Thoracic aorta (tissue), 2 donors: ENCODE results near the gene DNM3. TPM values are rescaled to one million over a fixed set of nuclear protein-coding genes. Genes with fewer than 3 reads are reported as not detected.
"Not testable (repeated sequence)": the region's sequence is repeated elsewhere in the genome, so short reads cannot be mapped to it uniquely, and the experiment has no call there.

Source experiments
- ATAC-seq: fragments of 150-250 bp; one replicate; pipeline ENCODE4 v1.8.0; 2017; ENCODE audit warnings: low read depth; ENCODE audit not compliant: insufficient number of reproducible peaks, low FRiP score
- DNase-seq: peaks from one replicate; pipeline ENCODE4 v3.0.0-alpha.2; 2020; ENCODE audit warnings: low spot score
- H3K27ac ChIP-seq, 2 donors: fragments of 200-600 bp; sonication (generic); 1 replicate in 1 of 2; 2 replicates in 1 of 2; pipeline ENCODE4 v1.5.1; 2016; ENCODE audit warnings: mild to moderate bottlenecking in 2 of 2, moderate library complexity in 2 of 2
- H3K27me3 ChIP-seq: fragments of 200-600 bp; sonication (generic); replicated peaks from 2 replicates; pipeline ENCODE4 v1.6.0; 2016; ENCODE audit warnings: mild to moderate bottlenecking; ENCODE audit not compliant: insufficient read depth
- H3K36me3 ChIP-seq: fragments of 200-600 bp; sonication (generic); one replicate; pipeline ENCODE4 v1.5.1; 2016
- H3K4me1 ChIP-seq, 2 donors: fragments of 200-600 bp; sonication (generic); 1 replicate in 1 of 2; 2 replicates in 1 of 2; pipeline versions ENCODE4 v1.5.1 to v1.6.0; 2016; ENCODE audit warnings: low read depth in 2 of 2, mild to moderate bottlenecking in 1 of 2; ENCODE audit not compliant: control insufficient read depth in 1 of 2
- H3K4me3 ChIP-seq: fragments of 200-600 bp; sonication (generic); 2 replicates; pipeline ENCODE4 v1.5.1; 2016; ENCODE audit warnings: mild to moderate bottlenecking
- H3K9me3 ChIP-seq: fragments of 200-600 bp; sonication (generic); 2 replicates; pipeline ENCODE4 v1.5.1; 2016
- CTCF ChIP-seq: fragments of 200-600 bp; sonication (generic); IDR thresholded peaks from one replicate; pipeline ENCODE4 v1.5.1; 2019; ENCODE audit warnings: antibody characterized with exemption
- total RNA-seq, 2 donors: library from RNA; depleted of rRNA; stranded (reverse); fragments of >200 nt; gene quantifications; one replicate each; pipeline versions ENCODE4 v1.1.0 to v1.2.3, GENCODE V29; 2016

The DNM3 gene
- total RNA-seq, 2 donors from 2014 or later, result 5.8 to 7.5 TPM

GRCh38 chr1:172299515-172299914 is 458.2 kb downstream of the DNM3 start:
- DNase-seq, result no peak
- Histone ChIP-seq H3K27me3 (no peaks in the 10 kb centered on the region), H3K27ac (no peak overlapping the region), H3K4me3 (no peak overlapping the region), H3K9me3 (no peaks in the 10 kb centered on the region), H3K4me1 (no peaks in the 10 kb centered on the region), H3K36me3 (no peaks in the 10 kb centered on the region)
- ATAC-seq, result no peak
- TF ChIP-seq CTCF, result no peak

- not testable (repeated sequence) for ATAC-seq, H3K27me3 ChIP-seq, H3K4me1 ChIP-seq, H3K9me3 ChIP-seq, H3K36me3 ChIP-seq, DNase-seq, H3K27ac ChIP-seq, H3K4me3 ChIP-seq
Observed at GRCh38 chr1:172307508-172307907, 466.2 kb downstream of the DNM3 start.

- no peak for ATAC-seq
- H3K4me1 ChIP-seq, result no peaks in the 10 kb centered on the region
Observed at GRCh38 chr1:172308142-172308541, 466.8 kb downstream of the DNM3 start.

GRCh38 chr1:172308577-172308976 is 467.3 kb downstream of the DNM3 start:
- no peak for TF ChIP-seq CTCF
- H3K4me1 ChIP-seq, result no peaks in the 10 kb centered on the region
- DNase-seq, result no peak
- ATAC-seq, result no peak
- H3K27me3 ChIP-seq, result no peaks in the 10 kb centered on the region
- no peak overlapping the region for H3K4me3 ChIP-seq
- H3K36me3 ChIP-seq, result no peaks in the 10 kb centered on the region
- H3K27ac ChIP-seq, result no peak overlapping the region
- H3K9me3 ChIP-seq, result no peaks in the 10 kb centered on the region

More at GRCh38 chr1:172308142-172308541, 466.8 kb downstream of the DNM3 start:
- no peak for TF ChIP-seq CTCF
- Histone ChIP-seq H3K27ac (no peak overlapping the region), H3K4me3 (no peak overlapping the region), H3K27me3 (no peaks in the 10 kb centered on the region), H3K9me3 (no peaks in the 10 kb centered on the region), H3K36me3 (no peaks in the 10 kb centered on the region)
- no peak for DNase-seq

GRCh38 chr1:172320733-172321132 is 479.4 kb downstream of the DNM3 start:
- Histone ChIP-seq H3K4me3 (peak overlapping the region; percentile 65), H3K27me3 (no peaks in the 10 kb centered on the region), H3K4me1 (peaks cover 16 to 33% of the 10 kb centered on the region in 2 donors), H3K9me3 (no peaks in the 10 kb centered on the region), H3K36me3 (no peaks in the 10 kb centered on the region), H3K27ac (peak overlapping the region; percentile 77 to 99)
- peak; percentile 14 for TF ChIP-seq CTCF
- no peak for DNase-seq
- ATAC-seq, result no peak

DNA sequence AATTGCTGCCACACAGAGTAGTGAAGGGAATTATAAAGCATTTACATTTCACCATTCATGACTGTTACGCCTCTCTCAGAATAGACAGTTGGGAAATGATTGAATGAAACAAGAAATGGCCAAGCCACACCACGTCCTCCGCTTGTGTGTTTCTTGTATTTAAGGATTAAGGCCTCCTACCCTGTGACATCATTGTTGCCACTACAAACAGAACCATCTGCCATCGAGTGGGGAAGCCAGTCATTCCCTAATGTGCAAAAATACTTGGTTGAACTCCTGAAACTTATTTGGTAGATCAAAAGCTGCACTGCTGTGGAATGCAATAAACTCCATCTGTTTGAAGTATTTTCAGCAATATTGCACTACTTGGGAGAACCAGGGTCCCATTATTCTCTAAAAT is 480.2 kb downstream of the DNM3 start:
- no peak for ATAC-seq
- no peaks in the 10 kb centered on the region for H3K36me3 ChIP-seq
- H3K27me3 ChIP-seq, result no peaks in the 10 kb centered on the region
- H3K9me3 ChIP-seq, result no peaks in the 10 kb centered on the region
- peaks cover 16 to 33% of the 10 kb centered on the region in 2 donors for H3K4me1 ChIP-seq
- TF ChIP-seq CTCF, result no peak
- peak overlapping the region; percentile 65 for H3K4me3 ChIP-seq
- H3K27ac ChIP-seq, result peak overlapping the region; percentile 77 to 99
- DNase-seq, result no peak
